Smooth muscle cell (in vitro differentiated cells): ENCODE data around the gene MOB3A. TPM values are rescaled to one million over a fixed set of nuclear protein-coding genes. Genes with fewer than 3 reads are reported as not detected.

Experiments used
- DNase-seq: peaks from one replicate; lab custom pipeline; 2025; ENCODE audit not compliant: unreplicated experiment; lab: John Stamatoyannopoulos, UW
- H2AFZ ChIP-seq: fragments of 200-600 bp; sonication (generic); 2 replicates; pipeline ENCODE4 v1.6.0; 2016; ENCODE audit warnings: antibody characterized with exemption, low read depth, mild to moderate bottlenecking
- H3F3A ChIP-seq: fragments of 200-600 bp; sonication (generic); 2 replicates; pipeline ENCODE4 v1.6.0; 2017; ENCODE audit warnings: antibody characterized with exemption, low read depth
- H3K27ac ChIP-seq: fragments of 200-600 bp; sonication (generic); 2 replicates; pipeline ENCODE4 v1.5.1; 2016; ENCODE audit warnings: low read depth, mild to moderate bottlenecking
- H3K27me3 ChIP-seq: fragments of 200-600 bp; sonication (generic); 2 replicates; pipeline ENCODE4 v1.6.1; 2016; ENCODE audit warnings: low read depth, mild to moderate bottlenecking
- H3K36me3 ChIP-seq: fragments of 200-600 bp; sonication (generic); 2 replicates; pipeline ENCODE4 v1.5.1; 2016; ENCODE audit warnings: low read depth
- H3K4me1 ChIP-seq: fragments of 200-600 bp; sonication (generic); 2 replicates; pipeline ENCODE4 v1.5.1; 2016; ENCODE audit warnings: low read depth
- H3K4me2 ChIP-seq: fragments of 200-600 bp; sonication (generic); 2 replicates; pipeline ENCODE4 v1.6.0; 2016; ENCODE audit warnings: mild to moderate bottlenecking
- H3K4me3 ChIP-seq: fragments of 200-600 bp; sonication (generic); 2 replicates; pipeline ENCODE4 v1.5.1; 2016; ENCODE audit warnings: mild to moderate bottlenecking
- H3K79me2 ChIP-seq: fragments of 200-600 bp; sonication (generic); 2 replicates; pipeline ENCODE4 v1.6.0; 2016; ENCODE audit warnings: low read depth, mild to moderate bottlenecking
- H3K9ac ChIP-seq: fragments of 200-600 bp; sonication (generic); 2 replicates; pipeline ENCODE4 v1.6.0; 2016; ENCODE audit warnings: low read depth
- H3K9me3 ChIP-seq: fragments of 200-600 bp; sonication (generic); replicated peaks from 2 replicates; pipeline ENCODE4 v1.5.1; 2016; ENCODE audit warnings: low read depth
- H4K20me1 ChIP-seq: fragments of 200-600 bp; sonication (generic); 2 replicates; pipeline ENCODE4 v1.6.0; 2016; ENCODE audit warnings: low read depth
- CTCF ChIP-seq: fragments of 200-600 bp; sonication (generic); IDR thresholded peaks from 2 replicates; pipeline ENCODE4 v1.5.1; 2017; ENCODE audit warnings: borderline replicate concordance, mild to moderate bottlenecking, antibody characterized with exemption; ENCODE audit not compliant: insufficient read depth, poor library complexity, severe bottlenecking
- WGBS: methylation state at CpG from one replicate; pipeline ENCODE4 v1.1.7; 2016; ENCODE audit warnings: low lambda C conversion rate; 5-methylcytosine and 5-hydroxymethylcytosine counted together
- polyA plus RNA-seq: library from polyadenylated mRNA; unstranded; fragments of >200 nt; fragmentation: Nextera tagmentation; extraction: Ambion mirVana; gene quantifications from 2 replicates; pipeline ENCODE4 v1.2.1, GENCODE V29; 2016
- total RNA-seq: library from RNA; depleted of rRNA; stranded (reverse); fragments of >200 nt; gene quantifications from 2 replicates; pipeline ENCODE4 v1.2.3, GENCODE V29; 2014

Gene MOB3A
- total and polyA plus RNA-seq, 2 experiments from 2014 or later, result 11.2 to 23.8 TPM

- H3K36me3 ChIP-seq, result no peaks in the 10 kb centered on the region
- H4K20me1 ChIP-seq, result peaks cover 56% of the 10 kb centered on the region
- DNase-seq, result no peak
- no peaks in the 10 kb centered on the region for H3F3A ChIP-seq
- no peaks in the 10 kb centered on the region for H3K79me2 ChIP-seq
- no peak overlapping the region for H3K4me2 ChIP-seq
- H3K27me3 ChIP-seq, result no peaks in the 10 kb centered on the region
- H2AFZ ChIP-seq, result no peak overlapping the region
- no peak overlapping the region for H3K27ac ChIP-seq
- H3K9me3 ChIP-seq, result no peaks in the 10 kb centered on the region
- H3K4me1 ChIP-seq, result no peaks in the 10 kb centered on the region
- H3K4me3 ChIP-seq, result no peak overlapping the region
- 96% methylated on average over 25 of the region's 25 CpGs for WGBS
- H3K9ac ChIP-seq, result no peak overlapping the region
- TF ChIP-seq CTCF, result no peak
Measured at GRCh38 chr19:2116507-2116906, 20.4 kb upstream of the MOB3A start.

GRCh38 chr19:2115911-2116426 is 19.8 kb upstream of the MOB3A start:
- Histone ChIP-seq H3K79me2 (no peaks in the 10 kb centered on the region), H2AFZ (no peak overlapping the region), H3K9ac (no peak overlapping the region), H3K9me3 (no peaks in the 10 kb centered on the region), H4K20me1 (peaks cover 52% of the 10 kb centered on the region), H3K4me1 (no peaks in the 10 kb centered on the region), H3K4me3 (no peak overlapping the region), H3K36me3 (no peaks in the 10 kb centered on the region), H3K27me3 (no peaks in the 10 kb centered on the region), H3K27ac (no peak overlapping the region), H3F3A (no peaks in the 10 kb centered on the region), H3K4me2 (no peak overlapping the region)
- no peak for TF ChIP-seq CTCF
- no peak for DNase-seq
- 96% methylated on average over 24 of the region's 24 CpGs for WGBS

- H3K27ac ChIP-seq, result no peak overlapping the region
- no peak for DNase-seq
- H3K9me3 ChIP-seq, result no peaks in the 10 kb centered on the region
- no peak overlapping the region for H3K4me3 ChIP-seq
- no peaks in the 10 kb centered on the region for H3K27me3 ChIP-seq
- H3F3A ChIP-seq, result no peaks in the 10 kb centered on the region
- H2AFZ ChIP-seq, result no peak overlapping the region
- H3K36me3 ChIP-seq, result no peaks in the 10 kb centered on the region
- WGBS, result 98% methylated on average over 25 of the region's 25 CpGs
- no peaks in the 10 kb centered on the region for H3K4me1 ChIP-seq
- H4K20me1 ChIP-seq, result peaks cover 49% of the 10 kb centered on the region
- TF ChIP-seq CTCF, result no peak
- H3K79me2 ChIP-seq, result no peaks in the 10 kb centered on the region
- no peak overlapping the region for H3K9ac ChIP-seq
- no peak overlapping the region for H3K4me2 ChIP-seq
Measured at GRCh38 chr19:2115324-2115723, 19.2 kb upstream of the MOB3A start.

- Histone ChIP-seq H3K79me2 (no peaks in the 10 kb centered on the region), H3K36me3 (no peaks in the 10 kb centered on the region), H3K4me2 (no peak overlapping the region), H3K4me1 (no peaks in the 10 kb centered on the region), H3K9ac (no peak overlapping the region), H3F3A (no peaks in the 10 kb centered on the region), H3K9me3 (no peaks in the 10 kb centered on the region), H2AFZ (no peak overlapping the region), H3K4me3 (no peak overlapping the region), H3K27me3 (no peaks in the 10 kb centered on the region), H4K20me1 (peaks cover 44% of the 10 kb centered on the region), H3K27ac (no peak overlapping the region)
- TF ChIP-seq CTCF, result no peak
- DNase-seq, result no peak
- over 99% methylated on average over 21 of the region's 21 CpGs for WGBS
Measured at GRCh38 chr19:2114821-2115220, 18.7 kb upstream of the MOB3A start.
